Spleen (tissue), 7 donors: ENCODE measurements around the gene S100A14.

Experiments used
- CTCF ChIP-seq, 11 experiments: fragments of 200-600 bp in 7 of 11; fragments of 450-650 bp in 4 of 11; sonication (generic) in 4 of 11; IDR thresholded peaks in 8 of 11; conservative IDR thresholded peaks in 3 of 11; 1 replicate in 7 of 11; 2 replicates in 4 of 11; pipeline versions ENCODE4 v1.4.0 to v1.8.0; 2016 to 2021; ENCODE audit warnings: antibody characterized with exemption in 11 of 11, inconsistent platforms in 4 of 11, mild to moderate bottlenecking in 1 of 11
- POLR2A ChIP-seq, 3 donors: fragments of 450-650 bp; IDR thresholded peaks; one replicate each; pipeline ENCODE4 v1.5.1; 2017; ENCODE audit warnings: antibody characterized with exemption in 3 of 3, mild to moderate bottlenecking in 1 of 3
- POLR2AphosphoS5 ChIP-seq, 3 donors: sonication (generic); formaldehyde crosslinking; IDR thresholded peaks; one replicate each; pipeline ENCODE4 v1.5.1; 2017; ENCODE audit warnings: antibody characterized with exemption in 3 of 3
- donor health status: DM: no; HTN: no; CAD: no; lungs with moderate emphysema.
- donor health status: DM: no; HTN: no; CAD: no.
- donor health status: DM: no; HTN: no; CAD: no.

GRCh38 chr1:153608742-153609584, 7.2 kb downstream of the S100A14 start:
- TF ChIP-seq CTCF (IDR thresholded peaks at IDR 0.05 in 8 of 11, conservative IDR thresholded peaks at IDR 0.05 in 3 of 11) (no peak), POLR2AphosphoS5 (IDR thresholded peaks at IDR 0.05) (peak; percentile 80 to 92 (median 90)), POLR2A (IDR thresholded peaks at IDR 0.05) (peak in 1 of 3 donors; percentile 61)
